Bronchial epithelial cell (primary cell): ENCODE measurements around the gene TLE3. TPM values are rescaled to one million over a fixed set of nuclear protein-coding genes. Genes with fewer than 3 reads are reported as not detected.

ENCODE experiments used
- DNase-seq: peaks from one replicate; pipeline ENCODE4 v3.0.0-alpha.2; 2010; ENCODE audit warnings: low read depth
- FAIRE-seq: peaks from 2 replicates; lab custom pipeline; 2011; peaks lifted over from hg19 to GRCh38; lab: Jason Lieb, UNC
- H3K27me3 ChIP-seq: 2 replicates; pipeline ENCODE4 v1.5.1; 2011; ENCODE audit warnings: low read length; ENCODE audit not compliant: control insufficient read depth, insufficient read depth
- H3K36me3 ChIP-seq: 2 replicates; pipeline ENCODE4 v1.5.1; 2011; ENCODE audit warnings: low read length; ENCODE audit not compliant: control insufficient read depth, insufficient read depth
- H3K4me3 ChIP-seq: 2 replicates; pipeline ENCODE4 v1.5.1; 2011; ENCODE audit warnings: mild to moderate bottlenecking, low read depth, low read length, control low read depth
- CTCF ChIP-seq: IDR thresholded peaks from 2 replicates; pipeline ENCODE4 v1.5.1; 2011; ENCODE audit warnings: mild to moderate bottlenecking, moderate library complexity, low read length, control low read depth, inconsistent platforms; ENCODE audit not compliant: insufficient read depth, severe bottlenecking
- total RNA-seq: library from RNA; depleted of rRNA; stranded (reverse); fragments of >200 nt; gene quantifications from 2 replicates; pipeline ENCODE4 v1.2.1, GENCODE V29; 2014

The TLE3 gene
- total RNA-seq, 1 donor from 2014 or later, result 19.2 TPM

GRCh38 chr15:70034596-70034995, 63.1 kb downstream of the TLE3 start:
- FAIRE-seq, result peak; percentile 84
- peaks cover 25% of the 10 kb centered on the region for H3K27me3 ChIP-seq
- no peak for TF ChIP-seq CTCF
- no peak for DNase-seq
- no peaks in the 10 kb centered on the region for H3K36me3 ChIP-seq
- no peak overlapping the region for H3K4me3 ChIP-seq

- H3K27me3 ChIP-seq, result peaks cover 25% of the 10 kb centered on the region
- no peak overlapping the region for H3K4me3 ChIP-seq
- TF ChIP-seq CTCF, result no peak
- H3K36me3 ChIP-seq, result no peaks in the 10 kb centered on the region
- DNase-seq, result no peak
- FAIRE-seq, result no peak
Measured at GRCh38 chr15:70034141-70034540, 63.6 kb downstream of the TLE3 start.

GRCh38 chr15:70033529-70034140, 64.1 kb downstream of the TLE3 start:
- Histone ChIP-seq H3K36me3 (no peaks in the 10 kb centered on the region), H3K4me3 (no peak overlapping the region)
- no peak for DNase-seq

GRCh38 chr15:70033109-70033508, 64.6 kb downstream of the TLE3 start:
- Histone ChIP-seq H3K4me3 (no peak overlapping the region), H3K36me3 (no peaks in the 10 kb centered on the region), H3K27me3 (peaks cover 29% of the 10 kb centered on the region)
- no peak for TF ChIP-seq CTCF
- no peak for DNase-seq
- no peak for FAIRE-seq

More at GRCh38 chr15:70033529-70034140, 64.1 kb downstream of the TLE3 start:
- no peak for TF ChIP-seq CTCF
- no peak for FAIRE-seq
- peaks cover 28% of the 10 kb centered on the region for H3K27me3 ChIP-seq

- FAIRE-seq (no peak), DNase-seq (no peak)
- H3K27me3 ChIP-seq, result peaks cover 29% of the 10 kb centered on the region
- H3K36me3 ChIP-seq, result no peaks in the 10 kb centered on the region
- TF ChIP-seq CTCF, result no peak
- H3K4me3 ChIP-seq, result no peak overlapping the region
Measured at GRCh38 chr15:70032509-70032908, 65.2 kb downstream of the TLE3 start.

GRCh38 chr15:70031713-70032112, 66.0 kb downstream of the TLE3 start:
- DNase-seq (no peak), FAIRE-seq (peak; percentile 90)
- no peak for TF ChIP-seq CTCF
- H3K36me3 ChIP-seq, result no peaks in the 10 kb centered on the region
- no peak overlapping the region for H3K4me3 ChIP-seq
- H3K27me3 ChIP-seq, result peaks cover 32% of the 10 kb centered on the region
